T-helper 22 cell (primary cell): ENCODE results near the gene GP1BB.

ENCODE experiments used
- DNase-seq: peaks from one replicate; pipeline ENCODE4 v3.0.0-alpha.2; 2020; ENCODE audit warnings: low read depth

The GP1BB gene

GRCh38 chr22:19727310-19728150 is 4.2 kb downstream of the GP1BB start:
- no peak for DNase-seq

- DNase-seq: no peak
These were observed 4.9 kb downstream of the GP1BB start for GRCh38 chr22:19728271-19728670.

- DNase-seq: no peak
These were observed 5.5 kb downstream of the GP1BB start for GRCh38 chr22:19728836-19729235.

GRCh38 chr22:19729507-19729906 is 6.2 kb downstream of the GP1BB start:
- DNase-seq: no peak

DNA sequence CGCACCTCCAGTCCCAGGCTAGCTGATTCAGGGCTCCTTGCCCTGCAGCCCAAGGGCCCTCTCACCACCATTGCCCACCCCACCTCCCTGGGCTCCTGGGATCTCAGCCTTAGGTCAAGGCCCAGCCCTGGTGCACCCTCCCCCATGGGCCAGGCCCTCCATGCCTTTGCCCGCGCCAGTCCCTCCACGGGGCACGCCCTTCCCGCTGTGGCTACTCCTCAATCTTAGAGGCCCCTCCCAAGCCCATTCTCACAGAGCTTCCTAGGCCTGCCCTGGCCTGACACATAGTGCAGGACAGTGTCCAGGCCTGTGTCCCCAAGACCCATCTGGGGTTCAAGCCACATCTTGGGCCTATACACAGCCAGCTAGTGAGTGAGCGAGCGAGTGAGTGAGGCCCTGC is 6.9 kb downstream of the GP1BB start:
- no peak for DNase-seq

DNA sequence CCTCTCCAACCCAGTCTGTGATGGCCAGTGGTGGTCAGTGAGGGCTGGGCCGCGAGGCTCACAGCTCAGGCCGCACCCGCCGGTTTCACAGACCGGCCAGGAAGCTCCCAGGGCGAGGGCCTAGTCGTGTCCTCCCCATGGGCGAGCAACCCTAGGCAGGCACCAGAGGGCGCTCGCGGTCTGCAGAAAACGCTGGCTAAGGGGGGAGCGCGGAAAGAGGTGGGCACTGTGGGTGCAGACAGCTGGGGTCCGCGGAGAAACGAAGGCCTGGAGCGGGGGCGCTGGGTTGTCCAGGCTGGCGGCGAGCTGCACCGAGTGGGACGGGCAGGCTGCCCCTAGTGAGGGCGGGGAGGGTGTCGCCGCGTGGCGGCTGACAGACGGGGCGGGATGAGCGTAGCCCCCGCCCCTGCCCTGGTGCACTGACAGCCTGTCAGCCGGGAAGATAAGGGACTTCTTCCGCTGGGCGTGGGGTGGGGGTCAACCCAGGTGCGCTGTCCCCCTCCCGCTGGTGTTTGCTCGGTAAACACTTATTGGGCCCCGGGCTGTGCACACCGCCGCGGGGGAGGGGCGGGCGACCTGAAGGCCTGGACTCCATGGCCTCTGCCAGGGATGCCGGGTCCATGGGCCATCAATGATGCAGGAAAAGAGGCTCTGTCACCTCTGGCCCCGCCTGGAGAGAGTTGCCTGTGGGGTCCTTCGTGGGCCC is 7.5 kb downstream of the GP1BB start:
- peak; percentile 52 for DNase-seq

DNA sequence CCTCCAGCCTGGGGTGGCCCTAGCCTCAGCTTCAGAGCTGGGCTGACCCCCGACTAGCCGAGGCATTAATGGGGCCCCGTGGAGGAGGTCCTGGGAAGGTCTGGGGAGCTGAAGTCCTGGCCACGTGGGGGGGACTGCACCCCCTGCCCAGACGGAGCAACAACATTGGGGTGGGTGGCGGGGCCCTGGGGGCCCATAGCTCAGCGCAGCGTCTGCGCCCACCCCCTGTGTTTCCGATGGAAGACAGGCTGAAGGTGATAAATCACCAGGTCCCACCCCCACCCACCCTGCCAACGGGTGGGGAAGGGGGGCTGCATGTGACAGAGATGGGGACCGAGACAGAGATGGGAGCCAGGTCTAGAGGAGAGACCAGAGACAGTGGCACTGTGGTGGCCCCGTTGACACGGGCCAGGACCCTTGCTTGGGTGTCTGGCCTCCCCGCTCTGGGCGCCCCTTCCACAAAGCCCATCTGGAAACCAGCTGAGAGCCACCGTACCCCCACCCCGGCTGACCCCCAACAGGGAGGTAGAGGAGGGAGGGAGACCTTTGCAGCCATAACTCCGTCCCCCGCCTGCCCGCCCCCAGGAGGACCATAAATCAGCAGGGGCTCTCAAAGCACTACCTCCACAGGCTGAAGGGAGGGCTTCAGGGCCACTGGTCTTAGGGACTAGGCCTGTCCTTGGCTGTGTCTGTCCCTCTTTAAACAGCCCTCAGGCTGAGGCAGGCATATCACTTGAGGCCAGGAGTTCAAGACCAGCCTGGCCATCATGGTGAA is 8.2 kb downstream of the GP1BB start:
- no peak for DNase-seq

- DNase-seq: no peak
These were observed 9.2 kb downstream of the GP1BB start for GRCh38 chr22:19732403-19733113.

GRCh38 chr22:19733755-19734154 is 10.4 kb downstream of the GP1BB start:
- no peak for DNase-seq

DNA sequence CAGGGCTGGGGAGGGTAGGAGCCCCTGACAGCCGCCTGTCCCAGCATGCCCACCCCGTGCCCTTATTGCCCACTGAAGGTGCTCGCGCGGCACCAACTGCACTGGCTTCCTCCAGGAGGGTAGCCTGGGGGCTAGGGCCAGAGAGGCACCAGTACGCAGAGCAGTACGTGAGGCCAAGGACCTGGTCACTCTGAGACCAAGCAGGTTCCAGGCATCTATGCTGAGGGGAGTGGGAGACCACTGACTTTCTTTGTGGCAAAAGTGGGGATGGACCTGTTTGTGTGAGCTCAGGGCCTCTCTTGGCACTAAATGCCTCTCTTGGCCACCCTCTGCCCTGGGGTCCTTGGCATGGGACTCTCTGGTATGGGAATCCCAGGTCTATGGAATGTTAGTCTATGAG is 10.8 kb downstream of the GP1BB start:
- DNase-seq: no peak

DNA sequence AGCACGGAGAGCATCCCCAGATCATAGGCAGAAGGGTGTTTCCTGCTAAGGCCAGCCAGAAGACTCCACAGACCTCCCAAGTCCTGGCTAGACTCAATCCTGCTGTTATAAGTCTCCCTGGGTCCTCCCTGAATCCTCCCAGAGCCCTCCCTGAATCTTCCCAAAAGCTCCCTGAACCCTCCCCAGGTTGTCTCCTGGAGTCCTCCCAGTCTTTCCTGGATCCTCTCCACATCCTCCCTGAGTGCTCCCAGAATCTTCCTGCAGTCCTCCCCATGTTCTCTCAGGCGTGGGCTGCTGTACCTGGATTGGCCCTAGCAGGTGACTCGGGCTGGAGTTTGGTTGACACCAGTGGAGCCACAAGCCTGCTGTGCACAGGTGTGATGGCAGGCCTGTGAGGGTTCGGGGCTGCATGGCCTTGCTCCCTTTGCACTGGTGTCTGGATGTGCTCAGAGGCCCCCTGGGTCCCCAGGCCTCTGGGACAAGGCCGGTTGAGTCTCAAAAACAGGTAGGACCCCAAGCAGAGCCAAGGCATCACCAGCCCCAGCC is 11.6 kb downstream of the GP1BB start:
- DNase-seq: no peak

GRCh38 chr22:19735665-19736510 is 12.5 kb downstream of the GP1BB start:
- no peak for DNase-seq

DNA sequence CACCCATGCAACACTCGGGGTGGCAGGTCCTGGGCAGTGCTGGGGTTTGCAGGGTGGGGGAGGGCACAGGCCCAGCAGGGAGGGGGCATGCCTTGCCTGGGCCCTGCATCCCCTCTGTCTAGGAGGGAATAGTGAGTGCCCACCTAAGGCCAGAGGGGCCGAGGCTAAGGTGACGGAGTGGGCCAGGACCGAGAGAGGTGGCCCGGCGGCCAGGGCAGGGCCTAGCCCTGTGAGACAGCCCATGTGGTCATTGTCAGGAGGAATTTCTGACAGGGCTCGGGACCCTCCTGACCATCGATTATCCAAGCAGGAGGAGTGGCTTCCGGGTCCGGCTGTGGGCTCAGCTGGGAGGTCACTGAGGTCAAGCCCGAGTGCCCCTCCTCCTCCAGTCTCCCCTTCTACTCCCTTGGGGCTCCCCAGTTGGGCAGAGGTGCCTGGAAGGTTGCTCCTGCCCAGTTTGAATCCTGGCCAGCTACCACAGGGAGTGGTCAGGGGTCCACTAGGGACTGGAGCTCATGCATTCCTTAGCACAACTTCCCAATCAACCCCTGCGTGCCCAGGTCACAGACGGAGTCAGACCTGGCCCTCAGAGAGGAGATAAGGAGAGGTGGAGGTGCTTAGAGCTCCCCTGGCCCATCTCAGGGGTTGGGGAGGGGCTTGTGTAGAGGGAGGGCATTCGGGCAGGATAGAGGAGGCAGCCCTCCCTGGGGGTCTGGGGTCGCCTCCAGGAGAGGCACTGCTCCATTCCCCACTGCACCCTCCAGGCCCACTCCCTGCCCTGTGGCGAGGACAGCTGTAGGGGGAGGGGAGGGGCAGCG is 14.7 kb downstream of the GP1BB start:
- DNase-seq: no peak

GRCh38 chr22:19738664-19739447 is 15.5 kb downstream of the GP1BB start:
- no peak for DNase-seq

GRCh38 chr22:19739448-19739895 is 16.1 kb downstream of the GP1BB start:
- DNase-seq: no peak

- DNase-seq: no peak
These were observed 16.6 kb downstream of the GP1BB start for GRCh38 chr22:19739911-19740449.

GRCh38 chr22:19740586-19740985 is 17.2 kb downstream of the GP1BB start:
- DNase-seq: no peak

DNA sequence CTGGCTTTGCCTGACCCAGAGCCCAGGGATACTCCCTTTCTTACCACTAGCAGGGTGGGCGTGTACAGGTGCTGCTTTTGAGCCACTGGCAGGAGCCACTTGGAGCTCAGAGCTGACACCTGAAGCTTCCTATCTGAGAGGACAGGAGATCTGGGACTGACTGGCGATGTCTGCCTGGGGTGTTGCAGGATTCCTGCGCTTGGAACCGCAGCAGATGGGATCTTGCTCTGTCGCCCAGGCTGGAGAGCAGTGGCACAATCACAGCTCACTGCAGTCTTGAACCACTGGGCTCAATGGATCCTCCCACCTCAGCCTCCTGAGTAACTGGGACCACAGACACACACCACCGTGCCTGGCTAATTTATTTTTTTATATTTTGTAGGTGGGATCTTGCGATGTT is 17.7 kb downstream of the GP1BB start:
- no peak for DNase-seq
